Measurements from ENCODE around the gene SYK.
"Not testable (repeated sequence)": the region's sequence is repeated elsewhere in the genome, so short reads cannot be mapped to it uniquely, and the experiment has no call there.

DNA sequence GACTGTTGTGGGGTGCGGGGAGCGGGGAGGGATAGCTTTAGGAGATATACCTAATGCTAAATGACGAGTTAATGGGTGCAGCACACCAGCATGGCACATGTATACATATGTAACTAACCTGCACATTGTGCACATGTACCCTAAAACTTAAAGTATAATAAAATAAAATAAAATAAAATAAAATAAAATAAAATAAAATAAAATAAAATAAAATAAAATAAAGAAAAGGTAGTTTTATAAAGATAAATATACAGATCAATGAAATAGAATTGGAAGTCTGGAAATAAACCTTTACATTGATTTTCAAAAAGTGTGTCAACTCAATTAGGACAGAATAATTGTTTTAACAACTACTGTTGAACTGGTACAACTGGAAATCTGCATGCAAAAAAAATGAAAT lies 8.6 kb upstream of the SYK start:
- TF ChIP-seq, protein P1, sequence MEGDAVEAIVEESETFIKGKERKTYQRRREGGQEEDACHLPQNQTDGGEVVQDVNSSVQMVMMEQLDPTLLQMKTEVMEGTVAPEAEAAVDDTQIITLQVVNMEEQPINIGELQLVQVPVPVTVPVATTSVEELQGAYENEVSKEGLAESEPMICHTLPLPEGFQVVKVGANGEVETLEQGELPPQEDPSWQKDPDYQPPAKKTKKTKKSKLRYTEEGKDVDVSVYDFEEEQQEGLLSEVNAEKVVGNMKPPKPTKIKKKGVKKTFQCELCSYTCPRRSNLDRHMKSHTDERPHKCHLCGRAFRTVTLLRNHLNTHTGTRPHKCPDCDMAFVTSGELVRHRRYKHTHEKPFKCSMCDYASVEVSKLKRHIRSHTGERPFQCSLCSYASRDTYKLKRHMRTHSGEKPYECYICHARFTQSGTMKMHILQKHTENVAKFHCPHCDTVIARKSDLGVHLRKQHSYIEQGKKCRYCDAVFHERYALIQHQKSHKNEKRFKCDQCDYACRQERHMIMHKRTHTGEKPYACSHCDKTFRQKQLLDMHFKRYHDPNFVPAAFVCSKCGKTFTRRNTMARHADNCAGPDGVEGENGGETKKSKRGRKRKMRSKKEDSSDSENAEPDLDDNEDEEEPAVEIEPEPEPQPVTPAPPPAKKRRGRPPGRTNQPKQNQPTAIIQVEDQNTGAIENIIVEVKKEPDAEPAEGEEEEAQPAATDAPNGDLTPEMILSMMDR (IDR thresholded peaks at IDR 0.05; ENCODE audit: borderline replicate concordance, extremely low read depth, low read length, poor library complexity, severe bottlenecking), result not testable (repeated sequence)
- not testable (repeated sequence) for TF ChIP-seq EZH2 (IDR thresholded peaks at IDR 0.05; ENCODE audit: borderline replicate concordance, low read depth, low read length, severe bottlenecking)

Measured in DND-41 (cell line).